HL-60 (cell line): ENCODE results near the gene MLXIP.

Experiments
- GABPA ChIP-seq: IDR thresholded peaks from 2 replicates; pipeline ENCODE4 v1.6.1; 2012; ENCODE audit warnings: low read depth
- POLR2AphosphoS5 ChIP-seq: IDR thresholded peaks from 2 replicates; pipeline ENCODE4 v1.6.1; 2012; ENCODE audit warnings: low read depth
- TF ChIP-seq, protein P1 (sequence below): IDR thresholded peaks from one replicate; pipeline ENCODE4 v1.5.1; 2011; ENCODE audit warnings: low read length, control low read depth, inconsistent platforms; ENCODE audit not compliant: insufficient read depth
- TF ChIP-seq, protein P2 (sequence below): IDR thresholded peaks from 2 replicates; pipeline ENCODE4 v1.6.1; 2012; ENCODE audit warnings: low read depth; ENCODE audit not compliant: insufficient replicate concordance

DNA sequence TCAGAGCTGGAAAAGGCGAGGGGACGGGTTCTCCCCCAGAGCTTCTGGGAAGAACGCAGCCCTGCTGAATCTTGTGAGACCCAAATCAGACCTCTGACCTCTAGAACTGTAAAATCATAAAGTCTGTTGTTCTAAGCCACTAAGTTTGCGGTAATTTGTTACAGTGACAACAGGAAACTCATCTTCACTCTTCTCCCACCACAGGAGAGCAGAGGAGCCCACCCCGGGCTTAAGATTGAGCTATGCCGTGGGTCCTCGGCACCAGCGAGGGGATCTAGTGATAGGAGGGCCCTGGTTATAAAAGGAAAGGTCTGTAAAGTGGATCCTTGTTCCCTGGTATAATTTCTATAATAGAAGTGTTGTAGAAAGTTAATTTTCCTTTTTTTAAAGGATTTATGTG is 7.6 kb downstream of the MLXIP start:
- TF ChIP-seq, protein P1, sequence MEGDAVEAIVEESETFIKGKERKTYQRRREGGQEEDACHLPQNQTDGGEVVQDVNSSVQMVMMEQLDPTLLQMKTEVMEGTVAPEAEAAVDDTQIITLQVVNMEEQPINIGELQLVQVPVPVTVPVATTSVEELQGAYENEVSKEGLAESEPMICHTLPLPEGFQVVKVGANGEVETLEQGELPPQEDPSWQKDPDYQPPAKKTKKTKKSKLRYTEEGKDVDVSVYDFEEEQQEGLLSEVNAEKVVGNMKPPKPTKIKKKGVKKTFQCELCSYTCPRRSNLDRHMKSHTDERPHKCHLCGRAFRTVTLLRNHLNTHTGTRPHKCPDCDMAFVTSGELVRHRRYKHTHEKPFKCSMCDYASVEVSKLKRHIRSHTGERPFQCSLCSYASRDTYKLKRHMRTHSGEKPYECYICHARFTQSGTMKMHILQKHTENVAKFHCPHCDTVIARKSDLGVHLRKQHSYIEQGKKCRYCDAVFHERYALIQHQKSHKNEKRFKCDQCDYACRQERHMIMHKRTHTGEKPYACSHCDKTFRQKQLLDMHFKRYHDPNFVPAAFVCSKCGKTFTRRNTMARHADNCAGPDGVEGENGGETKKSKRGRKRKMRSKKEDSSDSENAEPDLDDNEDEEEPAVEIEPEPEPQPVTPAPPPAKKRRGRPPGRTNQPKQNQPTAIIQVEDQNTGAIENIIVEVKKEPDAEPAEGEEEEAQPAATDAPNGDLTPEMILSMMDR, result no peak
- TF ChIP-seq POLR2AphosphoS5, result no peak
- TF ChIP-seq GABPA, result no peak
- TF ChIP-seq, protein P2, sequence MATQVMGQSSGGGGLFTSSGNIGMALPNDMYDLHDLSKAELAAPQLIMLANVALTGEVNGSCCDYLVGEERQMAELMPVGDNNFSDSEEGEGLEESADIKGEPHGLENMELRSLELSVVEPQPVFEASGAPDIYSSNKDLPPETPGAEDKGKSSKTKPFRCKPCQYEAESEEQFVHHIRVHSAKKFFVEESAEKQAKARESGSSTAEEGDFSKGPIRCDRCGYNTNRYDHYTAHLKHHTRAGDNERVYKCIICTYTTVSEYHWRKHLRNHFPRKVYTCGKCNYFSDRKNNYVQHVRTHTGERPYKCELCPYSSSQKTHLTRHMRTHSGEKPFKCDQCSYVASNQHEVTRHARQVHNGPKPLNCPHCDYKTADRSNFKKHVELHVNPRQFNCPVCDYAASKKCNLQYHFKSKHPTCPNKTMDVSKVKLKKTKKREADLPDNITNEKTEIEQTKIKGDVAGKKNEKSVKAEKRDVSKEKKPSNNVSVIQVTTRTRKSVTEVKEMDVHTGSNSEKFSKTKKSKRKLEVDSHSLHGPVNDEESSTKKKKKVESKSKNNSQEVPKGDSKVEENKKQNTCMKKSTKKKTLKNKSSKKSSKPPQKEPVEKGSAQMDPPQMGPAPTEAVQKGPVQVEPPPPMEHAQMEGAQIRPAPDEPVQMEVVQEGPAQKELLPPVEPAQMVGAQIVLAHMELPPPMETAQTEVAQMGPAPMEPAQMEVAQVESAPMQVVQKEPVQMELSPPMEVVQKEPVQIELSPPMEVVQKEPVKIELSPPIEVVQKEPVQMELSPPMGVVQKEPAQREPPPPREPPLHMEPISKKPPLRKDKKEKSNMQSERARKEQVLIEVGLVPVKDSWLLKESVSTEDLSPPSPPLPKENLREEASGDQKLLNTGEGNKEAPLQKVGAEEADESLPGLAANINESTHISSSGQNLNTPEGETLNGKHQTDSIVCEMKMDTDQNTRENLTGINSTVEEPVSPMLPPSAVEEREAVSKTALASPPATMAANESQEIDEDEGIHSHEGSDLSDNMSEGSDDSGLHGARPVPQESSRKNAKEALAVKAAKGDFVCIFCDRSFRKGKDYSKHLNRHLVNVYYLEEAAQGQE, result no peak
